ENCODE measurements around the gene SPPL3. TPM values are rescaled to one million over a fixed set of nuclear protein-coding genes. Genes with fewer than 3 reads are reported as not detected.
A peak's percentile ranks its signal among the peaks of the same experiment; 100 is the strongest.

Gene SPPL3
- total and polyA plus RNA-seq, 8 donors = 44.5 to 76.2 (median 68.1) TPM

DNA sequence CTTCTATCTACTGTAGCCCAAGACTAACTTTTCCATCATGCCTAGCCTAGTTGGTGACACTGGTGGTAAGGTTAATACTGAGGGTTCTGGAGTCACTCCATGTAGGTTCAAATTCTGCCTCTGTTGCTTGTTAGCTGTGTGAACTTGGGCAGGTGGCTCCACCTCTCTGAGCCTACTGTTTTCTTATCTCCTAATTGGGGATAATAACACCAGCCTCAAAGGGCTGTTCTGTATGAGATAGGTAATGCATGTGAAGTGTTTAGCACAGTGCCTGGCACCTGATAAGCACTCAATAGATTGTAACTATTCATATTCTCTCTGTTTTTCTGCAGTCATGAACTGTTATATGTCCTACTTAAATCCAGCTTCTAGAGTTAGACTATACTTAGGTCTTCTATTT is 17.5 kb upstream of the SPPL3 start:
- Histone ChIP-seq H3K4me3 (no peak overlapping the region), H3K9me3 (peaks cover 0 to 25% of the 10 kb centered on the region in 2 donors), H3K27me3 (no peaks in the 10 kb centered on the region), H3K36me3 (no peaks in the 10 kb centered on the region), H3K4me1 (no peaks in the 10 kb centered on the region), H3K27ac (no peak overlapping the region)
- TF ChIP-seq, protein P1, sequence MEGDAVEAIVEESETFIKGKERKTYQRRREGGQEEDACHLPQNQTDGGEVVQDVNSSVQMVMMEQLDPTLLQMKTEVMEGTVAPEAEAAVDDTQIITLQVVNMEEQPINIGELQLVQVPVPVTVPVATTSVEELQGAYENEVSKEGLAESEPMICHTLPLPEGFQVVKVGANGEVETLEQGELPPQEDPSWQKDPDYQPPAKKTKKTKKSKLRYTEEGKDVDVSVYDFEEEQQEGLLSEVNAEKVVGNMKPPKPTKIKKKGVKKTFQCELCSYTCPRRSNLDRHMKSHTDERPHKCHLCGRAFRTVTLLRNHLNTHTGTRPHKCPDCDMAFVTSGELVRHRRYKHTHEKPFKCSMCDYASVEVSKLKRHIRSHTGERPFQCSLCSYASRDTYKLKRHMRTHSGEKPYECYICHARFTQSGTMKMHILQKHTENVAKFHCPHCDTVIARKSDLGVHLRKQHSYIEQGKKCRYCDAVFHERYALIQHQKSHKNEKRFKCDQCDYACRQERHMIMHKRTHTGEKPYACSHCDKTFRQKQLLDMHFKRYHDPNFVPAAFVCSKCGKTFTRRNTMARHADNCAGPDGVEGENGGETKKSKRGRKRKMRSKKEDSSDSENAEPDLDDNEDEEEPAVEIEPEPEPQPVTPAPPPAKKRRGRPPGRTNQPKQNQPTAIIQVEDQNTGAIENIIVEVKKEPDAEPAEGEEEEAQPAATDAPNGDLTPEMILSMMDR (IDR thresholded peaks at IDR 0.05) = no peak
- ATAC-seq (no peak), DNase-seq (no peak)
- intact Hi-C loops (cut with DNase I) = no loop called here

DNA sequence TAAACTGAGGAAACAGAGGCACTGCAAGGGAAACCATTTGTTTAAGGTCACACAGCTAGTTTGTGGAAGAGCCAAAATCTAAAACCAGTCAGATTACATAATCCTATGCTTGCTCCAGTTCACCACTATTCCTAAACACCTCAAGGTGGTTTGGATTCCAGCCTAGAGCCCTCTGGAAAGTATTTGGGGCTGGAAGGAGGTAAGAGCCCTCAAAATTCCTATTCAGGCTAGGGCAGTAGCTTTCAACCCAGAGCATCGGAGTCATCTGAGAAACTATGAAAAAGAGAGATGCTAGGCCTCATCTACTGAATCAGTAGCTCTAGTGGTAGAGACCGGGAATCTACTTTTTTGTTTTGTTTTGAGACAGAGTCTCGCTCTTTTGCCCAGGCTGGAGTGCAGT is 16.0 kb upstream of the SPPL3 start:
- TF ChIP-seq, protein P1 (IDR thresholded peaks at IDR 0.05) = no peak
- no peaks in the 10 kb centered on the region for H3K27me3 ChIP-seq
- no peaks in the 10 kb centered on the region for H3K36me3 ChIP-seq
- H3K4me3 ChIP-seq = no peak overlapping the region
- H3K27ac ChIP-seq = no peak overlapping the region
- ATAC-seq (peak; percentile 15), DNase-seq (no peak)
- H3K4me1 ChIP-seq = no peaks in the 10 kb centered on the region
- intact Hi-C loops (cut with DNase I) = no loop called here
- H3K9me3 ChIP-seq = peaks cover 0 to 25% of the 10 kb centered on the region in 2 donors

DNA sequence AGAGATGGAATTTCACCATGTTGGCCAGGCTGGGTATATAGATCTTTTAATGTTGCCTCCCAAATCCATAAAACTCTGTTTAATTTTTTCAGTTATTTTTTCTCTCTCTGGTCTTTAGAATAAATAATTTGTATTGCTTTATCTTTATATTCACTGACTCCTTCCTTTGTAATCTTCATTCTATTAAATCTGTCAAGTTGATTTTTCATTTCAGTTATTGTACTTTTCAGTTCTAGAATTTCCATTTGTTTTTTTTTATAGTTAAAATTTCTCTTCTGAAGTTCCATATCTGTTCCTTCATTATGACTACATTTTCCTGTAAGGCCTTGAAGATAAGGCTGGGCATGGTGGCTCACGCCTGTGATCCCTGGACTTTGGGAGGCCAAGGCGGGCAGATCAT is 13.6 kb upstream of the SPPL3 start:
- DNase-seq (no peak), ATAC-seq (no peak)
- Histone ChIP-seq H3K4me1 (no peaks in the 10 kb centered on the region), H3K27ac (no peak overlapping the region), H3K36me3 (no peaks in the 10 kb centered on the region), H3K27me3 (no peaks in the 10 kb centered on the region), H3K9me3 (peaks cover 0 to 25% of the 10 kb centered on the region in 2 donors), H3K4me3 (no peak overlapping the region)
- intact Hi-C loops (cut with DNase I) = no loop called here
- TF ChIP-seq, protein P1 (IDR thresholded peaks at IDR 0.05) = no peak

DNA sequence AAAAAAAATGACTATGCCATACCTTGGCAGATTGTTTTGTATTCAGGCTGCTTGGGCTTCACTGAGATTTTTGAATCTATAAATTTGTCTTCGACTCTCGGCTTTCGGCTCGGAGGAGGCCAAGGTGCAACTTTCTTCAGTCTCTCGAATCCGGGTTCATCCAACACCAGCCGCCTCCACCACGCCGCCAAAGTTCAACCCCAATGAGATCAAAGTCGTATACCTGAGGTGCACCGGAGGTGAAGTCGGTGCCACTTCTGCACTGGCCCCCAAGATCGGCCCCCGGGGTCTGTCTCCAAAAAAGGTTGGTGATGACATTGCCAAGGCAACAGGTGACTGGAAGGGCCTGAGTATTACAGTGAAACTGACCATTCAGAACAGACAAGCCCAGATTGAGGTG is 12.4 kb upstream of the SPPL3 start:
- ATAC-seq = no peak
- Histone ChIP-seq H3K27ac (no peak overlapping the region), H3K9me3 (peaks cover 0 to 25% of the 10 kb centered on the region in 2 donors), H3K27me3 (no peaks in the 10 kb centered on the region), H3K36me3 (no peaks in the 10 kb centered on the region), H3K4me3 (no peak overlapping the region), H3K4me1 (no peaks in the 10 kb centered on the region)
- no peak for DNase-seq
- intact Hi-C loops (cut with DNase I) = no loop called here
- TF ChIP-seq, protein P1 (IDR thresholded peaks at IDR 0.05) = no peak

DNA sequence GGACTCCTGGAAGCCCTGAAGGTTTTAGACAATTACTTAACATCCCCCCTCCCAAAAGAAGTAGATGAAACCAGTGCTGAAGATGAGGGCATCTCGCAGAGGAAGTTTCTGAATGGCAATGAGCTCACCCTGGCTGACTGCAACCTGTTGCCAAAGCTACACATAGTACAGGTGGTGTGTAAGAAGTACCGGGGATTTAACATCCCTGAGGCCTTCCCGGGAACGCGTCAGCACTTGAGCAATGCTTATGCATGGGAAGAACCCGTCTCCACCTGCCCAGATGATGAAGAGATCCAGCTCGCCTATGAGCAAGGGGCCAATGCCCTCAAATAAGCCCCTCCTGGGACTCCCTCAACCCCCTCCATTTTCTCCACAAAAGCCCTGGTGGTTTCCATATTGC is 10.6 kb upstream of the SPPL3 start:
- no peaks in the 10 kb centered on the region for H3K36me3 ChIP-seq
- TF ChIP-seq, protein P1 (IDR thresholded peaks at IDR 0.05) = no peak
- ATAC-seq = no peak
- no peak for DNase-seq
- H3K4me1 ChIP-seq = no peaks in the 10 kb centered on the region
- peaks cover 0 to 25% of the 10 kb centered on the region in 2 donors for H3K9me3 ChIP-seq
- no peak overlapping the region for H3K27ac ChIP-seq
- H3K27me3 ChIP-seq = no peaks in the 10 kb centered on the region
- intact Hi-C loops (cut with DNase I) = no loop called here
- H3K4me3 ChIP-seq = no peak overlapping the region
